IgD-negative memory B cell (primary cell): ENCODE data around the gene SH3RF3. TPM values are rescaled to one million over a fixed set of nuclear protein-coding genes. Genes with fewer than 3 reads are reported as not detected.

ENCODE experiments used
- H3K27ac Mint-ChIP-seq, 3 donors: one replicate each; pipeline ENCODE4 v1.8.0; 2020 to 2022; ENCODE audit warnings: mild to moderate bottlenecking in 3 of 3, mixed read lengths in 3 of 3, moderate library complexity in 1 of 3
- H3K27me3 Mint-ChIP-seq: one replicate; pipeline ENCODE4 v1.8.0; 2021; ENCODE audit warnings: mixed read lengths
- H3K36me3 Mint-ChIP-seq: one replicate; pipeline ENCODE4 v1.8.0; 2020; ENCODE audit warnings: mild to moderate bottlenecking, mixed read lengths
- H3K4me1 Mint-ChIP-seq, 3 donors: one replicate each; pipeline ENCODE4 v1.8.0; 2020 to 2022; ENCODE audit warnings: mixed read lengths in 3 of 3, mild to moderate bottlenecking in 1 of 3
- H3K4me3 Mint-ChIP-seq, 4 donors: one replicate each; pipeline ENCODE4 v1.8.0; 2020 to 2022; ENCODE audit warnings: mild to moderate bottlenecking in 4 of 4, mixed read lengths in 4 of 4, moderate library complexity in 3 of 4
- H3K9me3 Mint-ChIP-seq, 3 donors: one replicate each; pipeline ENCODE4 v1.8.0; 2020 to 2021; ENCODE audit warnings: mixed read lengths in 3 of 3, mild to moderate bottlenecking in 1 of 3
- polyA plus RNA-seq: library from polyadenylated mRNA; unstranded; fragments of 300-500 nt; fragmentation: Illumina TruSeq; gene quantifications from one replicate; pipeline ENCODE4 v1.2.3, GENCODE V29; 2021

The SH3RF3 gene
- polyA plus RNA-seq, 1 donor from 2014 or later = not detected

GRCh38 chr2:109381327-109381820 lies 252.4 kb downstream of the SH3RF3 start:
- H3K27ac Mint-ChIP-seq = peak overlapping the region in 1 of 3 donors; percentile 63
- no peak overlapping the region for H3K4me3 Mint-ChIP-seq
- H3K36me3 Mint-ChIP-seq = no peaks in the 10 kb centered on the region
- H3K4me1 Mint-ChIP-seq = peaks cover 0 to 2% (median 0%) of the 10 kb centered on the region in 3 donors
- no peaks in the 10 kb centered on the region for H3K9me3 Mint-ChIP-seq
- H3K27me3 Mint-ChIP-seq = no peaks in the 10 kb centered on the region

- no peak overlapping the region for H3K4me3 Mint-ChIP-seq
- H3K27me3 Mint-ChIP-seq = no peaks in the 10 kb centered on the region
- peaks cover 0 to 2% (median 0%) of the 10 kb centered on the region in 3 donors for H3K4me1 Mint-ChIP-seq
- H3K27ac Mint-ChIP-seq = no peak overlapping the region
- H3K36me3 Mint-ChIP-seq = no peaks in the 10 kb centered on the region
- no peaks in the 10 kb centered on the region for H3K9me3 Mint-ChIP-seq
Observed at GRCh38 chr2:109382226-109382895, 253.4 kb downstream of the SH3RF3 start.

- Mint-ChIP-seq H3K27me3 (no peaks in the 10 kb centered on the region), H3K4me1 (peaks cover 0 to 2% (median 0%) of the 10 kb centered on the region in 3 donors), H3K4me3 (no peak overlapping the region), H3K36me3 (no peaks in the 10 kb centered on the region), H3K27ac (no peak overlapping the region), H3K9me3 (no peaks in the 10 kb centered on the region)
Observed at GRCh38 chr2:109382951-109383350, 253.9 kb downstream of the SH3RF3 start.

- H3K27me3 Mint-ChIP-seq = no peaks in the 10 kb centered on the region
- no peak overlapping the region for H3K4me3 Mint-ChIP-seq
- H3K27ac Mint-ChIP-seq = no peak overlapping the region
- H3K9me3 Mint-ChIP-seq = no peaks in the 10 kb centered on the region
- H3K4me1 Mint-ChIP-seq = peaks cover 0 to 2% (median 0%) of the 10 kb centered on the region in 3 donors
- no peaks in the 10 kb centered on the region for H3K36me3 Mint-ChIP-seq
Observed at GRCh38 chr2:109383505-109384307, 254.7 kb downstream of the SH3RF3 start.

GRCh38 chr2:109384308-109385271 lies 255.6 kb downstream of the SH3RF3 start:
- no peaks in the 10 kb centered on the region for H3K27me3 Mint-ChIP-seq
- H3K27ac Mint-ChIP-seq = peak overlapping the region in 1 of 3 donors; percentile 57
- no peak overlapping the region for H3K4me3 Mint-ChIP-seq

GRCh38 chr2:109385506-109385905 lies 256.5 kb downstream of the SH3RF3 start:
- Mint-ChIP-seq H3K4me3 (no peak overlapping the region), H3K4me1 (peaks cover 0 to 2% (median 0%) of the 10 kb centered on the region in 3 donors), H3K9me3 (no peaks in the 10 kb centered on the region), H3K36me3 (no peaks in the 10 kb centered on the region), H3K27me3 (no peaks in the 10 kb centered on the region), H3K27ac (no peak overlapping the region)

More at GRCh38 chr2:109384308-109385271, 255.6 kb downstream of the SH3RF3 start:
- H3K9me3 Mint-ChIP-seq = no peaks in the 10 kb centered on the region
- no peaks in the 10 kb centered on the region for H3K36me3 Mint-ChIP-seq
- peaks cover 0 to 2% (median 0%) of the 10 kb centered on the region in 3 donors for H3K4me1 Mint-ChIP-seq

GRCh38 chr2:109386004-109386695 lies 257.1 kb downstream of the SH3RF3 start:
- Mint-ChIP-seq H3K27me3 (no peaks in the 10 kb centered on the region), H3K4me3 (no peak overlapping the region), H3K4me1 (peaks cover 0 to 2% (median 0%) of the 10 kb centered on the region in 3 donors), H3K36me3 (no peaks in the 10 kb centered on the region), H3K9me3 (no peaks in the 10 kb centered on the region), H3K27ac (no peak overlapping the region)

- no peaks in the 10 kb centered on the region for H3K9me3 Mint-ChIP-seq
- H3K27me3 Mint-ChIP-seq = no peaks in the 10 kb centered on the region
- H3K36me3 Mint-ChIP-seq = no peaks in the 10 kb centered on the region
- peaks cover 0 to 2% (median 0%) of the 10 kb centered on the region in 3 donors for H3K4me1 Mint-ChIP-seq
- H3K4me3 Mint-ChIP-seq = no peak overlapping the region
- peak overlapping the region in 1 of 3 donors; percentile 29 for H3K27ac Mint-ChIP-seq
Observed at GRCh38 chr2:109387221-109387735, 258.3 kb downstream of the SH3RF3 start.

- no peaks in the 10 kb centered on the region for H3K27me3 Mint-ChIP-seq
- no peaks in the 10 kb centered on the region for H3K36me3 Mint-ChIP-seq
- peaks cover 0 to 2% (median 0%) of the 10 kb centered on the region in 3 donors for H3K4me1 Mint-ChIP-seq
- no peaks in the 10 kb centered on the region for H3K9me3 Mint-ChIP-seq
- no peak overlapping the region for H3K4me3 Mint-ChIP-seq
- no peak overlapping the region for H3K27ac Mint-ChIP-seq
Observed at GRCh38 chr2:109387778-109388469, 258.9 kb downstream of the SH3RF3 start.

GRCh38 chr2:109391243-109391642 lies 262.2 kb downstream of the SH3RF3 start:
- Mint-ChIP-seq H3K27ac (no peak overlapping the region), H3K4me1 (no peaks in the 10 kb centered on the region), H3K36me3 (no peaks in the 10 kb centered on the region), H3K9me3 (no peaks in the 10 kb centered on the region), H3K4me3 (no peak overlapping the region), H3K27me3 (no peaks in the 10 kb centered on the region)

- H3K4me3 Mint-ChIP-seq = no peak overlapping the region
- H3K4me1 Mint-ChIP-seq = no peaks in the 10 kb centered on the region
- no peak overlapping the region for H3K27ac Mint-ChIP-seq
- no peaks in the 10 kb centered on the region for H3K9me3 Mint-ChIP-seq
- H3K27me3 Mint-ChIP-seq = no peaks in the 10 kb centered on the region
- H3K36me3 Mint-ChIP-seq = no peaks in the 10 kb centered on the region
Observed at GRCh38 chr2:109392140-109392539, 263.1 kb downstream of the SH3RF3 start.

- H3K27ac Mint-ChIP-seq = no peak overlapping the region
- no peaks in the 10 kb centered on the region for H3K9me3 Mint-ChIP-seq
- H3K27me3 Mint-ChIP-seq = peaks cover 4% of the 10 kb centered on the region
- no peak overlapping the region for H3K4me3 Mint-ChIP-seq
- no peaks in the 10 kb centered on the region for H3K4me1 Mint-ChIP-seq
- no peaks in the 10 kb centered on the region for H3K36me3 Mint-ChIP-seq
Observed at GRCh38 chr2:109392816-109393661, 264.0 kb downstream of the SH3RF3 start.

GRCh38 chr2:109393662-109393972 lies 264.6 kb downstream of the SH3RF3 start:
- no peaks in the 10 kb centered on the region for H3K9me3 Mint-ChIP-seq
- no peak overlapping the region for H3K4me3 Mint-ChIP-seq
- H3K4me1 Mint-ChIP-seq = no peaks in the 10 kb centered on the region
- no peak overlapping the region for H3K27ac Mint-ChIP-seq
- peaks cover 4% of the 10 kb centered on the region for H3K27me3 Mint-ChIP-seq
- no peaks in the 10 kb centered on the region for H3K36me3 Mint-ChIP-seq
